Measurements from ENCODE around the gene JMY.
A peak's percentile ranks its signal among the peaks of the same experiment; 100 is the strongest.
"Not testable (repeated sequence)": the region's sequence is repeated elsewhere in the genome, so short reads cannot be mapped to it uniquely, and the experiment has no call there.

JMY gene

DNA sequence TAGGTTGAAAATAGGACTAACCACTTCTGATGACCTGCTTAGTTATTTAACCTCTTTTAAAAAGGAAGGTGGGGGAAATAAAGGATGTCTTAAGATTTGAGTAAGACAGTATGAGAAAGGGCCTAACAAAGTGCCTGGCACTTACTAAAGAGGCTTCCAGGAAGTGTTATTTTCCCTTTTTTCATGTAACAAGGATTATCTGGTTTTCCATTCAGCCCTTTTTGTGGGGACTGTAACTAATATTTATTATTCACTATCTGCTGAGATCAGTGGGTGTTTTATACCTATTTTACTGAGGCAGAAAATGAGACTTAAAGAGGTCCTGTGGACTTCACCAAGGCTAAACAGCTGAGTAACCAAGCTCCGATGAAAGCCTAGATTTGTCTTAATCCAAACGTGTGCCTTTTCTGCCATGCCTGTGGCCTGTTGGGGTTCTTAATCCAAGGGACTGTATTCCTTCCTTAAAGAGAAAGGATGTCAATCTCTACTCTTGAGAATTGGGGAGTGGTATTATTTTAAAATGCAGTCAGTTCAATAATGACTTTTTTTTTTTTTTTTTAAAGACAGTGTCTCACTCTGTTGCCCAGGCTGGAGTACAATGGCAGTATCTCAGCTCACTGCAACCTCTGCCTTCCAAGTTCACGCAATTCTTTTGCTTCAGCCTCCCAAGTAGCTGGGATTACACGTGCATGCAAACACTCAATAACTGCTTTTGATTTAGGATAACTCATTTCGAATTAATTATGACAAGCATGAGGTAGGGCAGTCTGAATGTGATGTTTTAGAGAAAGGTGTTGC, 6.5 kb downstream of the JMY start:
- no peak for DNase-seq (ENCODE audit: low read depth, low spot score)
- no peak overlapping the region for H3K9ac ChIP-seq (ENCODE audit: insufficient read length)
- H3K9me3 ChIP-seq (ENCODE audit: low read depth, low read length) = no peaks in the 10 kb centered on the region
- no peak overlapping the region for H3K4me3 ChIP-seq
- H3K36me3 ChIP-seq (ENCODE audit: insufficient read depth, low read length) = no peaks in the 10 kb centered on the region
- H3K27ac ChIP-seq = no peak overlapping the region; the same call in 1 of the 2 replicates
- TF ChIP-seq FOXP2 (optimal IDR thresholded peaks at IDR 0.05; ENCODE audit: control extremely low read depth, extremely low read length, insufficient read depth) (no peak), POLR2AphosphoS5 (IDR thresholded peaks at IDR 0.05; ENCODE audit: borderline replicate concordance, low read depth, low read length) (no peak), EZH2 (IDR thresholded peaks at IDR 0.05) (no peak)

GRCh38 chr5:79243224-79243623, 7.3 kb downstream of the JMY start:
- H3K9ac ChIP-seq (ENCODE audit: insufficient read length) = no peak overlapping the region
- DNase-seq (ENCODE audit: low read depth, low spot score) = no peak
- no peaks in the 10 kb centered on the region for H3K36me3 ChIP-seq (ENCODE audit: insufficient read depth, low read length)
- H3K9me3 ChIP-seq (ENCODE audit: low read depth, low read length) = no peaks in the 10 kb centered on the region
- no peak overlapping the region for H3K4me3 ChIP-seq
- H3K27ac ChIP-seq = no peak overlapping the region
- TF ChIP-seq EZH2 (IDR thresholded peaks at IDR 0.05) = no peak
- no peak for TF ChIP-seq POLR2AphosphoS5 (IDR thresholded peaks at IDR 0.05; ENCODE audit: borderline replicate concordance, low read depth, low read length)
- no peak for TF ChIP-seq FOXP2 (optimal IDR thresholded peaks at IDR 0.05; ENCODE audit: control extremely low read depth, extremely low read length, insufficient read depth)

GRCh38 chr5:79254067-79254466, 18.1 kb downstream of the JMY start:
- not testable (repeated sequence) for DNase-seq (ENCODE audit: low read depth, low spot score); H3K36me3 ChIP-seq (ENCODE audit: insufficient read depth, low read length); H3K9me3 ChIP-seq (ENCODE audit: low read depth, low read length)

DNA sequence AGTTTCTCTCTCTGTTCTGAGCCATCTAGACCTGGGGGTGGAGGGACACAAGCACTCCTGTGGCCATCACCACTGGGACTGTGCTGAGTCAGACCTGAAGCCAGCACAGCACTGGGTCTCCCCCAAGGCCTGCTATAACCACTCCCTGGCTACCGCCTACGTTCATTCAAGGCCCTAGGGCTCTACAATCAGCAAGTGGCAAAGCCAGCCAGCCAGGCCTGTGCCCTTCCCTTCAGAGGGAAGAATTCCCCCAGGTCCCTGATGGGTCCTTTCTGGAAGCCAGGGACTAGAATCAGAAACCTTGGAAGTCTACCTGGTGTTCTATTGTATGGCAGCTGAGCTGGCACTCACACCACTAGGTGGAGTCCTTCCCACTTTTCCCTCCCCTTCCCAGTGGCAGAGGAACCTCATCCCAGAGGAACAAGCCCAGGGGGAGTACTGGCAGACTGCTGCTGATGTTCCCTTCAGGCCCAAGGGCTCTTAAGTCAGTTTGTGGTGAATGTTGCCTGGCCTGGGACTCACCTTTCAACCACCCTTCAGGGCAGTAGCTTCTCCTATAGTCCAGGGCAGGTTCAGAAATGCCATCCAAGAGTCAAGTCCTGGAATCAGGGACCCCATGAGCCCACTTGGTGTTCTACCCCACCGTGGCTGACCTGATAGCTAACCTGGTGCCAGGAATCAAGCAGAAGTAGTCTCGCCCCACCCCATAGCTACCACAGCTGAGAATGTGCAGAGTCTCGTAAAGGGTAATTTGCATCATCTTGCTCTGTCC, 20.0 kb downstream of the JMY start:
- no peak overlapping the region for H3K9ac ChIP-seq (ENCODE audit: insufficient read length)
- DNase-seq (ENCODE audit: low read depth, low spot score) = no peak
- H3K27ac ChIP-seq = no peak overlapping the region
- TF ChIP-seq FOXP2 (optimal IDR thresholded peaks at IDR 0.05; ENCODE audit: control extremely low read depth, extremely low read length, insufficient read depth) (no peak), EZH2 (IDR thresholded peaks at IDR 0.05) (no peak), POLR2AphosphoS5 (IDR thresholded peaks at IDR 0.05; ENCODE audit: borderline replicate concordance, low read depth, low read length) (no peak)
- H3K4me3 ChIP-seq = no peak overlapping the region
- no peaks in the 10 kb centered on the region for H3K9me3 ChIP-seq (ENCODE audit: low read depth, low read length)
- H3K36me3 ChIP-seq (ENCODE audit: insufficient read depth, low read length) = no peaks in the 10 kb centered on the region

More at GRCh38 chr5:79254067-79254466, 18.1 kb downstream of the JMY start:
- Histone ChIP-seq H3K9ac (ENCODE audit: insufficient read length) (peak overlapping the region; percentile 45), H3K27ac (0 out of 2 replicates have a peak overlapping the region, but pooled peaks have one; percentile 31)
- H3K4me3 ChIP-seq = not testable (repeated sequence)

- TF ChIP-seq POLR2AphosphoS5 (IDR thresholded peaks at IDR 0.05; ENCODE audit: borderline replicate concordance, low read depth, low read length) = no peak
- TF ChIP-seq EZH2 (IDR thresholded peaks at IDR 0.05) = no peak
- TF ChIP-seq FOXP2 (optimal IDR thresholded peaks at IDR 0.05; ENCODE audit: control extremely low read depth, extremely low read length, insufficient read depth) = no peak
- H3K9me3 ChIP-seq (ENCODE audit: low read depth, low read length) = no peaks in the 10 kb centered on the region
These were observed 20.6 kb downstream of the JMY start for GRCh38 chr5:79256563-79256962.

DNA sequence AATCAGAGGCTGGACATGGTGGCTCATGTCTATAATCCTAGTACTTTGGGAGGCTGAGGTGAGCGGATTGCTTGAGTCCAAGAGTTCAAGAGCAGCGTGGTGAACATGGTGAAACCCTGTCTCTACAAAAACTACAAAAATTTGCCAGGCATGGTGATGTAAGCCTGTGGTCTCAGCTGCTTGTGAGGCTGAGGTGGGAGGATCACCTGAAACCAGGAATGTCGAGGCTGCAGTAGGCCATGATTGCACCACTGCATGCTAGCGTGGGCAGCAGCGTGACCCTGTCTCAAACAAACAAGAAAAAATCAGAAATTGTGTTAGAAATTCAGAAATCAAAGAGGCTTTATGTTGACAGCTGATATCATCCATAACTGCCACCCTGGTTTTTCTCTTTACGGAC, 21.4 kb downstream of the JMY start:
- Histone ChIP-seq H3K9me3 (ENCODE audit: low read depth, low read length) (no peaks in the 10 kb centered on the region), H3K36me3 (ENCODE audit: insufficient read depth, low read length) (no peaks in the 10 kb centered on the region), H3K9ac (ENCODE audit: insufficient read length) (no peak overlapping the region), H3K27ac (no peak overlapping the region), H3K4me3 (no peak overlapping the region)
- no peak for DNase-seq (ENCODE audit: low read depth, low spot score)
- TF ChIP-seq EZH2 (IDR thresholded peaks at IDR 0.05) = no peak
- TF ChIP-seq FOXP2 (optimal IDR thresholded peaks at IDR 0.05; ENCODE audit: control extremely low read depth, extremely low read length, insufficient read depth) = no peak
- TF ChIP-seq POLR2AphosphoS5 (IDR thresholded peaks at IDR 0.05; ENCODE audit: borderline replicate concordance, low read depth, low read length) = no peak

More at GRCh38 chr5:79256563-79256962, 20.6 kb downstream of the JMY start:
- Histone ChIP-seq H3K9ac (ENCODE audit: insufficient read length) (no peak overlapping the region), H3K4me3 (no peak overlapping the region), H3K27ac (no peak overlapping the region), H3K36me3 (ENCODE audit: insufficient read depth, low read length) (no peaks in the 10 kb centered on the region)
- no peak for DNase-seq (ENCODE audit: low read depth, low spot score)

DNA sequence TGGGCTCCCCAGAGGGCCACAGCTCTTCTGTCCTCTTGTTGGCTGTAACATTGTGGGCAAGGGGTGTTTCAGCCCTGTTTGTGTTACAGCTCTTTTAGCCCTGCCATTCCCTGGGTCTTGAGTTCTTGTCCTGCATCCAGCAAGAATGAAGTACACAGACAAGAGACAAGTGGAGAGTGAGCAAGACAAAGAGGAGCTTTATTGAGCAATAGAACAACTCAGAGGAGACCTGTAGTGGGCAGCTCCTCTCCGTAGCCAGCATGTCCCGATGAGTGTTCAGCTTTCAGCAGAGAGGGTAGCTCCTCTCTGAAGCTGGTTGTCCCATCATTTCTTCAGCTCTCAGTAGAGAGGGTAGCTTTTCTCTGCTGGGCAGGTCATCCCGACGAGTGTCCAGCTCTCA, 22.9 kb downstream of the JMY start:
- H3K9ac ChIP-seq (ENCODE audit: insufficient read length) = no peak overlapping the region
- no peaks in the 10 kb centered on the region for H3K9me3 ChIP-seq (ENCODE audit: low read depth, low read length)
- TF ChIP-seq EZH2 (IDR thresholded peaks at IDR 0.05) = no peak
- TF ChIP-seq POLR2AphosphoS5 (IDR thresholded peaks at IDR 0.05; ENCODE audit: borderline replicate concordance, low read depth, low read length) = no peak
- no peak for TF ChIP-seq FOXP2 (optimal IDR thresholded peaks at IDR 0.05; ENCODE audit: control extremely low read depth, extremely low read length, insufficient read depth)

GRCh38 chr5:79259383-79259782, 23.5 kb downstream of the JMY start:
- Histone ChIP-seq H3K9me3 (ENCODE audit: low read depth, low read length) (no peaks in the 10 kb centered on the region), H3K4me3 (no peak overlapping the region), H3K9ac (ENCODE audit: insufficient read length) (no peak overlapping the region), H3K36me3 (ENCODE audit: insufficient read depth, low read length) (no peaks in the 10 kb centered on the region), H3K27ac (no peak overlapping the region)
- TF ChIP-seq POLR2AphosphoS5 (IDR thresholded peaks at IDR 0.05; ENCODE audit: borderline replicate concordance, low read depth, low read length) (no peak), FOXP2 (optimal IDR thresholded peaks at IDR 0.05; ENCODE audit: control extremely low read depth, extremely low read length, insufficient read depth) (no peak), EZH2 (IDR thresholded peaks at IDR 0.05) (no peak)
- DNase-seq (ENCODE audit: low read depth, low spot score) = no peak

More for the DNA sequence above, 22.9 kb downstream of the JMY start:
- Histone ChIP-seq H3K36me3 (ENCODE audit: insufficient read depth, low read length) (no peaks in the 10 kb centered on the region), H3K4me3 (no peak overlapping the region), H3K27ac (no peak overlapping the region)
- DNase-seq (ENCODE audit: low read depth, low spot score) = no peak
